HS-5 (cell line): ENCODE results near the gene PNRC2.

Experiments used
- DNase-seq: peaks from one replicate; pipeline ENCODE4 v3.0.0-alpha.2; 2012; ENCODE audit warnings: low read depth

Gene PNRC2

GRCh38 chr1:23959461-23960290, at the start of gene PNRC2:
TSS of gene PNRC2 (plus strand) at chr1:23959828. CDS start at chr1:23961458, 1,630 bp downstream.
- peak; percentile 72 for DNase-seq

GRCh38 chr1:23910144-23910543, 49.5 kb upstream of the PNRC2 start:
- DNase-seq = no peak

- no peak for DNase-seq
Measured at GRCh38 chr1:23910553-23911246, 48.9 kb upstream of the PNRC2 start.

- no peak for DNase-seq
Measured at GRCh38 chr1:23911921-23912320, 47.7 kb upstream of the PNRC2 start.

GRCh38 chr1:23913212-23913880, 46.3 kb upstream of the PNRC2 start, which contains the start of gene CNR2:
TSS of gene CNR2 (minus strand) at chr1:23913362. CDS start at chr1:23875617, 37,745 bp downstream.
- DNase-seq = no peak

- DNase-seq = no peak
Measured at GRCh38 chr1:23914921-23915320, 44.7 kb upstream of the PNRC2 start.

GRCh38 chr1:23915466-23915865, 44.2 kb upstream of the PNRC2 start:
- no peak for DNase-seq

GRCh38 chr1:23916209-23917131, 43.2 kb upstream of the PNRC2 start:
- no peak for DNase-seq

- DNase-seq = no peak
Measured at GRCh38 chr1:23922321-23922943, 37.2 kb upstream of the PNRC2 start.

- no peak for DNase-seq
Measured at GRCh38 chr1:23923592-23924499, 35.8 kb upstream of the PNRC2 start.

- no peak for DNase-seq
Measured at GRCh38 chr1:23924601-23925000, 35.0 kb upstream of the PNRC2 start.

GRCh38 chr1:23925279-23925678, 34.3 kb upstream of the PNRC2 start:
- DNase-seq = no peak

- DNase-seq = no peak
Measured at GRCh38 chr1:23927097-23927496, 32.5 kb upstream of the PNRC2 start.

GRCh38 chr1:23928789-23929188, 30.8 kb upstream of the PNRC2 start:
- no peak for DNase-seq

- DNase-seq = no peak
Measured at GRCh38 chr1:23930270-23930669, 29.4 kb upstream of the PNRC2 start.

GRCh38 chr1:23930861-23931490, 28.7 kb upstream of the PNRC2 start:
- no peak for DNase-seq

- no peak for DNase-seq
Measured at GRCh38 chr1:23931491-23931880, 28.1 kb upstream of the PNRC2 start.

- DNase-seq = no peak
Measured at GRCh38 chr1:23936481-23937176, 23.0 kb upstream of the PNRC2 start.

GRCh38 chr1:23947366-23947765, 12.3 kb upstream of the PNRC2 start:
- DNase-seq = no peak
